A549 (cell line): Measurements from ENCODE around the gene KRT13. TPM values are rescaled to one million over a fixed set of nuclear protein-coding genes. Genes with fewer than 3 reads are reported as not detected.

Source experiments
- ATAC-seq, 2 experiments: fragments of 200-7000 bp in 1 of 2; fragments of >200 bp in 1 of 2; cut with Nextera tagmentation in 1 of 2; cut with Tn5 transposase in 1 of 2; 3 replicates each; pipeline versions ENCODE4 v1.8.0 to v1.9.1; 2018 to 2020; ENCODE audit warnings: mild to moderate bottlenecking in 1 of 2, moderate library complexity in 1 of 2
- CTCF ChIA-PET: fragments of 300-600 bp; sonication (Branson Sonifier 250); formaldehyde crosslinking; extraction: SDS; loops from one replicate; lab custom pipeline; 2021; ENCODE audit warnings: antibody characterized with exemption, inconsistent platforms; lab: Yijun Ruan, JAX
- POLR2A ChIA-PET: fragments of 350-600 bp; formaldehyde crosslinking; extraction: SDS; loops from one replicate; lab custom pipeline; 2021; ENCODE audit warnings: antibody characterized with exemption, inconsistent platforms; lab: Yijun Ruan, JAX
- DNase-seq, 2 experiments: peaks; one replicate each; pipeline versions ENCODE4 v3.0.0 to v3.0.0-alpha.2; 2011 to 2016; ENCODE audit warnings: low read depth in 1 of 2, low spot score in 1 of 2
- FAIRE-seq: peaks from 2 replicates; lab custom pipeline; 2011; peaks lifted over from hg19 to GRCh38; lab: Jason Lieb, UNC
- H3K27ac ChIP-seq, 2 experiments: fragments of >200 bp; sonication (Bioruptor Twin); formaldehyde crosslinking; 3 replicates each; pipeline ENCODE4 v1.5.1; 2016 to 2017
- H3K4me1 ChIP-seq: fragments of >200 bp; sonication (Bioruptor Twin); formaldehyde crosslinking; 3 replicates; pipeline ENCODE4 v1.6.1; 2016
- H3K4me2 ChIP-seq: fragments of >200 bp; sonication (Bioruptor Twin); formaldehyde crosslinking; 3 replicates; pipeline ENCODE4 v1.6.1; 2016
- H3K4me3 ChIP-seq: fragments of >200 bp; sonication (Bioruptor Twin); formaldehyde crosslinking; 3 replicates; pipeline ENCODE4 v1.5.1; 2016
- H3K9me3 ChIP-seq: fragments of >200 bp; sonication (Bioruptor Twin); formaldehyde crosslinking; 3 replicates; pipeline ENCODE4 v1.6.1; 2016
- BCL3 ChIP-seq: fragments of >200 bp; sonication (Bioruptor Twin); formaldehyde crosslinking; IDR thresholded peaks from 3 replicates; pipeline ENCODE4 v1.6.1; 2016
- BHLHE40 ChIP-seq: IDR thresholded peaks from 2 replicates; pipeline ENCODE4 v1.6.1; 2012; ENCODE audit warnings: low read depth, low read length, inconsistent platforms
- CEBPB ChIP-seq, 2 experiments: fragments of >200 bp in 1 of 2; sonication (Bioruptor Twin) in 1 of 2; formaldehyde crosslinking in 1 of 2; IDR thresholded peaks; 2 replicates each; pipeline ENCODE4 v1.6.1; 2012 to 2016
- CHD4 ChIP-seq: fragments of 200-600 bp; sonication (generic); IDR thresholded peaks from 2 replicates; pipeline ENCODE4 v1.6.1; 2016; ENCODE audit warnings: antibody characterized with exemption, mild to moderate bottlenecking, borderline replicate concordance
- EHMT2 ChIP-seq: fragments of 200-600 bp; sonication (generic); IDR thresholded peaks from 2 replicates; pipeline ENCODE4 v1.6.1; 2016; ENCODE audit warnings: antibody characterized with exemption, low read depth, mild to moderate bottlenecking, moderate library complexity
- FOSL2 ChIP-seq, 2 experiments: fragments of 450-650 bp in 1 of 2; fragments of >200 bp in 1 of 2; sonication (Bioruptor Twin) in 1 of 2; formaldehyde crosslinking; IDR thresholded peaks; 2 replicates each; pipeline versions ENCODE4 v1.5.0 to v1.6.1; 2016 to 2020; ENCODE audit warnings: mild to moderate bottlenecking in 1 of 2, moderate library complexity in 1 of 2
- GATA3 ChIP-seq: IDR thresholded peaks from 2 replicates; pipeline ENCODE4 v1.6.1; 2012; ENCODE audit warnings: borderline replicate concordance
- HES2 ChIP-seq: fragments of >200 bp; sonication (Bioruptor Twin); formaldehyde crosslinking; IDR thresholded peaks from 2 replicates; pipeline ENCODE4 v1.6.1; 2016
- HEYL ChIP-seq: fragments of 250-450 bp; sonication (Bioruptor Pico); IDR thresholded peaks from 2 replicates; pipeline ENCODE4 v1.8.0; 2021; ENCODE audit warnings: mild to moderate bottlenecking, moderate library complexity
- HOXB13 ChIP-seq: fragments of 250-450 bp; sonication (Bioruptor Pico); IDR thresholded peaks from 2 replicates; pipeline ENCODE4 v1.5.0; 2020; ENCODE audit warnings: low read depth, mild to moderate bottlenecking, moderate library complexity
- JUN ChIP-seq, 2 experiments: fragments of >200 bp; sonication (Bioruptor Twin); formaldehyde crosslinking; IDR thresholded peaks; 2 replicates in 1 of 2; 3 replicates in 1 of 2; pipeline ENCODE4 v1.6.1; 2016 to 2017
- KDM1A ChIP-seq: fragments of 200-600 bp; sonication (generic); IDR thresholded peaks from 2 replicates; pipeline ENCODE4 v1.6.1; 2016; ENCODE audit warnings: low read depth, mild to moderate bottlenecking
- KDM5A ChIP-seq: fragments of 200-600 bp; sonication (generic); IDR thresholded peaks from 2 replicates; pipeline ENCODE4 v1.6.1; 2016; ENCODE audit warnings: antibody characterized with exemption, mild to moderate bottlenecking
- MAFK ChIP-seq: fragments of 450-650 bp; IDR thresholded peaks from 2 replicates; pipeline ENCODE4 v1.6.1; 2014; ENCODE audit not compliant: partially characterized antibody
- NFE2L2 ChIP-seq: fragments of 150-350 bp; conservative IDR thresholded peaks from 2 replicates; pipeline ENCODE4 v1.6.1; 2014; ENCODE audit warnings: low read length
- NPAS2 ChIP-seq: fragments of 250-450 bp; sonication (Bioruptor Pico); IDR thresholded peaks from 2 replicates; pipeline ENCODE4 v1.8.0; 2022; ENCODE audit warnings: mild to moderate bottlenecking, moderate library complexity, borderline replicate concordance
- NR3C1 ChIP-seq: fragments of >200 bp; sonication (Bioruptor Twin); formaldehyde crosslinking; IDR thresholded peaks from 3 replicates; pipeline ENCODE4 v1.6.1; 2017
- PHF8 ChIP-seq: fragments of 200-600 bp; sonication (generic); IDR thresholded peaks from 2 replicates; pipeline ENCODE4 v1.6.1; 2016; ENCODE audit warnings: low read depth, mild to moderate bottlenecking, antibody characterized with exemption, moderate library complexity, borderline replicate concordance
- POLR2AphosphoS2 ChIP-seq: conservative IDR thresholded peaks from 2 replicates; pipeline ENCODE4 v1.6.1; 2012; ENCODE audit warnings: low read length, improper control_type of control experiment, inconsistent platforms
- RARB ChIP-seq: fragments of 250-450 bp; sonication (Bioruptor Pico); IDR thresholded peaks from 2 replicates; pipeline ENCODE4 v1.8.0; 2021; ENCODE audit warnings: mild to moderate bottlenecking, moderate library complexity
- SREBF2 ChIP-seq: fragments of 450-650 bp; IDR thresholded peaks from 2 replicates; pipeline ENCODE4 v1.6.1; 2014; ENCODE audit warnings: mild to moderate bottlenecking, moderate library complexity
- ZC3H11A ChIP-seq: fragments of 450-650 bp; IDR thresholded peaks from 2 replicates; pipeline ENCODE4 v1.6.1; 2014; ENCODE audit warnings: antibody characterized with exemption, mild to moderate bottlenecking
- ZNF302 ChIP-seq: fragments of 250-450 bp; sonication (Bioruptor Pico); IDR thresholded peaks from 2 replicates; pipeline ENCODE4 v1.9.0; 2021; ENCODE audit warnings: inconsistent platforms, mild to moderate bottlenecking, moderate library complexity
- WGBS: methylation state at CpG from one replicate; pipeline ENCODE4 v1.1.6; 2017; ENCODE audit errors: missing lambda C conversion rate; 5-methylcytosine and 5-hydroxymethylcytosine counted together
- polyA plus RNA-seq, 4 experiments: library from polyadenylated mRNA; depleted of rRNA in 3 of 4; stranded (reverse); fragments of >200 nt; fragmentation: RNase III in 1 of 4; extraction: RNeasy Plus Mini Kit Qiagen cat#74134 plus additional on column Dnase treatment in 1 of 4; gene quantifications; 2 replicates in 3 of 4; 3 replicates in 1 of 4; pipeline ENCODE4 v1.2.3, GENCODE V29; 2011 to 2017
- TF ChIP-seq, protein P1 (sequence below): fragments of >200 bp; sonication (Bioruptor Twin); formaldehyde crosslinking; IDR thresholded peaks from 3 replicates; pipeline ENCODE4 v1.5.1; 2016
- TF ChIP-seq, protein P2 (sequence below): fragments of 150-350 bp; IDR thresholded peaks from 2 replicates; pipeline ENCODE4 v1.6.1; 2014; ENCODE audit warnings: low read depth, mild to moderate bottlenecking, low read length

Gene KRT13
- polyA plus RNA-seq, 2 of the 4 experiments (the other 2 are of a cell fraction), result 0.06 TPM; not detected in 1

- DNase-seq (no peak), FAIRE-seq (no peak), ATAC-seq (no peak)
- TF ChIP-seq JUN (IDR thresholded peaks at IDR 0.05) (no peak), KDM1A (no peak), FOSL2 (IDR thresholded peaks at IDR 0.05) (no peak), FOSL2 (CRISPR knock-in tag; IDR thresholded peaks at IDR 0.05) (no peak), KDM5A (no peak), SREBF2 (no peak), PHF8 (no peak), BHLHE40 (no peak), NFE2L2 (no peak), MAFK (no peak)
- TF ChIP-seq, protein P1, sequence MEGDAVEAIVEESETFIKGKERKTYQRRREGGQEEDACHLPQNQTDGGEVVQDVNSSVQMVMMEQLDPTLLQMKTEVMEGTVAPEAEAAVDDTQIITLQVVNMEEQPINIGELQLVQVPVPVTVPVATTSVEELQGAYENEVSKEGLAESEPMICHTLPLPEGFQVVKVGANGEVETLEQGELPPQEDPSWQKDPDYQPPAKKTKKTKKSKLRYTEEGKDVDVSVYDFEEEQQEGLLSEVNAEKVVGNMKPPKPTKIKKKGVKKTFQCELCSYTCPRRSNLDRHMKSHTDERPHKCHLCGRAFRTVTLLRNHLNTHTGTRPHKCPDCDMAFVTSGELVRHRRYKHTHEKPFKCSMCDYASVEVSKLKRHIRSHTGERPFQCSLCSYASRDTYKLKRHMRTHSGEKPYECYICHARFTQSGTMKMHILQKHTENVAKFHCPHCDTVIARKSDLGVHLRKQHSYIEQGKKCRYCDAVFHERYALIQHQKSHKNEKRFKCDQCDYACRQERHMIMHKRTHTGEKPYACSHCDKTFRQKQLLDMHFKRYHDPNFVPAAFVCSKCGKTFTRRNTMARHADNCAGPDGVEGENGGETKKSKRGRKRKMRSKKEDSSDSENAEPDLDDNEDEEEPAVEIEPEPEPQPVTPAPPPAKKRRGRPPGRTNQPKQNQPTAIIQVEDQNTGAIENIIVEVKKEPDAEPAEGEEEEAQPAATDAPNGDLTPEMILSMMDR, result no peak
- CTCF ChIA-PET, result interaction anchor here (0.8 to 1.6 kb wide), 5 partner anchors 9 to 83 kb away, joined by 3 to 6 read pairs (median 3); no protein-coding TSS in a partner anchor
- 91% methylated on average over 4 of the region's 4 CpGs for WGBS
- no peak overlapping the region for H3K4me2 ChIP-seq
- H3K4me3 ChIP-seq, result no peak overlapping the region
- POLR2A ChIA-PET, result no interaction called here
- H3K4me1 ChIP-seq, result no peaks in the 10 kb centered on the region
- H3K27ac ChIP-seq, result no peak overlapping the region
- H3K9me3 ChIP-seq, result peaks cover 9% of the 10 kb centered on the region; the same call in 2 of the 3 replicates
These were observed 30.0 kb downstream of the KRT13 start for GRCh38 chr17:41475421-41475820.

GRCh38 chr17:41474863-41475262, 30.5 kb downstream of the KRT13 start:
- DNase-seq, result no peak
- TF ChIP-seq HEYL, result no peak
- no peak for TF ChIP-seq EHMT2
- TF ChIP-seq CEBPB (IDR thresholded peaks at IDR 0.05), result no peak
- no peak for TF ChIP-seq BCL3
- peak; percentile 43 for FAIRE-seq

GRCh38 chr17:41468346-41468745, 37.1 kb downstream of the KRT13 start:
- FAIRE-seq (no peak), DNase-seq (no peak), ATAC-seq (no peak)
- Histone ChIP-seq H3K27ac (no peak overlapping the region), H3K9me3 (peaks cover 28% of the 10 kb centered on the region), H3K4me3 (no peak overlapping the region), H3K4me1 (peaks cover 13% of the 10 kb centered on the region), H3K4me2 (no peak overlapping the region)
- POLR2A ChIA-PET, result no interaction called here
- CTCF ChIA-PET, result interaction anchor here (1.2 to 1.7 kb wide), 3 partner anchors 15 to 199 kb away, joined by 3 to 5 read pairs (median 3); no protein-coding TSS in a partner anchor
- TF ChIP-seq KDM1A, result no peak
- TF ChIP-seq CHD4, result no peak
- no peak for TF ChIP-seq HEYL
- TF ChIP-seq ZNF302 (CRISPR knock-in tag), result no peak
- no peak for TF ChIP-seq NPAS2 (CRISPR knock-in tag)
- TF ChIP-seq CEBPB (IDR thresholded peaks at IDR 0.05), result no peak

More at GRCh38 chr17:41474863-41475262, 30.5 kb downstream of the KRT13 start:
- ChIA-PET CTCF (interaction anchor here (0.8 to 1.6 kb wide), 5 partner anchors 10 to 83 kb away, joined by 3 to 6 read pairs (median 3); no protein-coding TSS in a partner anchor), POLR2A (no interaction called here)
- Histone ChIP-seq H3K27ac (no peak overlapping the region), H3K4me3 (no peak overlapping the region), H3K4me2 (no peak overlapping the region), H3K4me1 (no peaks in the 10 kb centered on the region), H3K9me3 (peaks cover 9% of the 10 kb centered on the region; the same call in 2 of the 3 replicates)
- 50% methylated on average over 8 of the region's 8 CpGs for WGBS
- no peak for ATAC-seq

- Histone ChIP-seq H3K4me1 (peaks cover 13% of the 10 kb centered on the region), H3K9me3 (peaks cover 28% of the 10 kb centered on the region), H3K4me3 (no peak overlapping the region), H3K4me2 (no peak overlapping the region), H3K27ac (no peak overlapping the region)
- no peak for DNase-seq
- ChIA-PET POLR2A (no interaction called here), CTCF (interaction anchor here (0.6 to 2.9 kb wide), 7 partner anchors 16 to 199 kb away, joined by 3 to 22 read pairs (median 3); no protein-coding TSS in a partner anchor)
- 64% methylated on average over 4 of the region's 4 CpGs for WGBS
- ATAC-seq, result no peak
- FAIRE-seq, result no peak
- TF ChIP-seq, protein P2, sequence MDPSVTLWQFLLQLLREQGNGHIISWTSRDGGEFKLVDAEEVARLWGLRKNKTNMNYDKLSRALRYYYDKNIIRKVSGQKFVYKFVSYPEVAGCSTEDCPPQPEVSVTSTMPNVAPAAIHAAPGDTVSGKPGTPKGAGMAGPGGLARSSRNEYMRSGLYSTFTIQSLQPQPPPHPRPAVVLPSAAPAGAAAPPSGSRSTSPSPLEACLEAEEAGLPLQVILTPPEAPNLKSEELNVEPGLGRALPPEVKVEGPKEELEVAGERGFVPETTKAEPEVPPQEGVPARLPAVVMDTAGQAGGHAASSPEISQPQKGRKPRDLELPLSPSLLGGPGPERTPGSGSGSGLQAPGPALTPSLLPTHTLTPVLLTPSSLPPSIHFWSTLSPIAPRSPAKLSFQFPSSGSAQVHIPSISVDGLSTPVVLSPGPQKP, result no peak
- no peak for TF ChIP-seq POLR2AphosphoS2
- no peak for TF ChIP-seq HES2
- TF ChIP-seq CHD4, result no peak
- TF ChIP-seq FOSL2 (IDR thresholded peaks at IDR 0.05), result no peak
- TF ChIP-seq FOSL2 (CRISPR knock-in tag; IDR thresholded peaks at IDR 0.05), result no peak
- TF ChIP-seq BCL3, result no peak
- no peak for TF ChIP-seq HOXB13
- no peak for TF ChIP-seq ZC3H11A
- no peak for TF ChIP-seq KDM5A
- TF ChIP-seq RARB (CRISPR knock-in tag), result no peak
- TF ChIP-seq GATA3, result no peak
- no peak for TF ChIP-seq NR3C1
These were observed 37.9 kb downstream of the KRT13 start for GRCh38 chr17:41467561-41467960.
